HG03521 (cell line): ENCODE results near the gene TOX2.

Source experiments
- ATAC-seq: cut with Tn5 transposase; IDR thresholded peaks from one replicate; pipeline ENCODE4 v1.9.1; 2021; ENCODE audit warnings: mild to moderate bottlenecking, moderate library complexity; ENCODE audit not compliant: unreplicated experiment

TOX2 gene

GRCh38 chr20:44052166-44052565, 137.5 kb downstream of the TOX2 start:
- ATAC-seq, result no peak

- ATAC-seq, result no peak
Measured at GRCh38 chr20:44053046-44053445, 138.4 kb downstream of the TOX2 start.

- ATAC-seq, result no peak
Measured at GRCh38 chr20:44054118-44054517, 139.5 kb downstream of the TOX2 start.

- no peak for ATAC-seq
Measured at GRCh38 chr20:44054849-44055248, 140.2 kb downstream of the TOX2 start.

- no peak for ATAC-seq
Measured at GRCh38 chr20:44056010-44056698, 141.5 kb downstream of the TOX2 start.

- no peak for ATAC-seq
Measured at GRCh38 chr20:44057698-44058675, 143.3 kb downstream of the TOX2 start.

GRCh38 chr20:44064501-44065400, 150.1 kb downstream of the TOX2 start:
- no peak for ATAC-seq

GRCh38 chr20:44065401-44066340, 151.0 kb downstream of the TOX2 start:
- ATAC-seq, result no peak

- ATAC-seq, result no peak
Measured at GRCh38 chr20:44066645-44067606, 152.3 kb downstream of the TOX2 start.

GRCh38 chr20:44067650-44068081, 153.0 kb downstream of the TOX2 start:
- ATAC-seq, result no peak

GRCh38 chr20:44068316-44069201, 153.9 kb downstream of the TOX2 start:
- no peak for ATAC-seq

GRCh38 chr20:44069203-44070011, 154.8 kb downstream of the TOX2 start:
- no peak for ATAC-seq

GRCh38 chr20:44070139-44070900, 155.7 kb downstream of the TOX2 start:
- no peak for ATAC-seq

GRCh38 chr20:44071057-44071456, 156.4 kb downstream of the TOX2 start:
- ATAC-seq, result no peak

- no peak for ATAC-seq
Measured at GRCh38 chr20:44071526-44072111, 157.0 kb downstream of the TOX2 start.

- no peak for ATAC-seq
Measured at GRCh38 chr20:44072384-44072783, 157.7 kb downstream of the TOX2 start.
